Transverse colon (tissue), 4 donors: ENCODE results near the gene TUBB3.

Experiments used
- EP300 ChIP-seq: sonication (generic); formaldehyde crosslinking; IDR thresholded peaks from one replicate; pipeline ENCODE4 v1.6.1; 2017; ENCODE audit warnings: antibody characterized with exemption, low read depth
- POLR2A ChIP-seq: fragments of 450-650 bp; IDR thresholded peaks from one replicate; pipeline ENCODE4 v1.6.1; 2016; ENCODE audit warnings: antibody characterized with exemption, mild to moderate bottlenecking, moderate library complexity
- POLR2AphosphoS5 ChIP-seq, 3 donors: sonication (generic); formaldehyde crosslinking; IDR thresholded peaks; one replicate each; pipeline ENCODE4 v1.6.1; 2016; ENCODE audit warnings: antibody characterized with exemption in 3 of 3
- TF ChIP-seq, protein P1 (sequence below), 5 experiments: fragments of 200-600 bp in 3 of 5; fragments of 450-650 bp in 2 of 5; sonication (generic) in 3 of 5; IDR thresholded peaks; 1 replicate in 2 of 5; 2 replicates in 3 of 5; pipeline ENCODE4 v1.5.1; 2016 to 2017; ENCODE audit warnings: antibody characterized with exemption in 5 of 5, inconsistent platforms in 3 of 5, mild to moderate bottlenecking in 2 of 5, moderate library complexity in 1 of 5

DNA sequence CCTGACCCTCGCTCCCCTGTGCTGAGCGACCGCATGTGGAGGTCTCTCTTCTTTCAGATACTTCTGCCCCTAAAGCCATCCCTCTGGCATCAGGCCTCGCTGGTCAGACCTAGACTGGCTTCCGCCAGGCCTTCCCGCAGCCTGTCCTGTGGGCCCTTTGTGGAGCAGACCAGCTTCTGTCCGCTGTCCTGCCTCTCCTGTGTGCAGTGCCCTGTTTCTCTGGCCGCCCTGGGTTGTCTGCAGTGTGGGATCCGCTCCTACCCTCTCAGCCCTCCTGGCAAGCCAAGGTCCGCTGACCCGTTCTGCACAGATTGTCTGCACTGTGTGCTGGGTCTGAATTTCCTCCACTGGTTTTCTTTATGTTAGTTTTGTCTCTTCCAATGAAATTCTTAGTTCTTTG lies 25.9 kb upstream of the TUBB3 start:
- TF ChIP-seq, protein P1, sequence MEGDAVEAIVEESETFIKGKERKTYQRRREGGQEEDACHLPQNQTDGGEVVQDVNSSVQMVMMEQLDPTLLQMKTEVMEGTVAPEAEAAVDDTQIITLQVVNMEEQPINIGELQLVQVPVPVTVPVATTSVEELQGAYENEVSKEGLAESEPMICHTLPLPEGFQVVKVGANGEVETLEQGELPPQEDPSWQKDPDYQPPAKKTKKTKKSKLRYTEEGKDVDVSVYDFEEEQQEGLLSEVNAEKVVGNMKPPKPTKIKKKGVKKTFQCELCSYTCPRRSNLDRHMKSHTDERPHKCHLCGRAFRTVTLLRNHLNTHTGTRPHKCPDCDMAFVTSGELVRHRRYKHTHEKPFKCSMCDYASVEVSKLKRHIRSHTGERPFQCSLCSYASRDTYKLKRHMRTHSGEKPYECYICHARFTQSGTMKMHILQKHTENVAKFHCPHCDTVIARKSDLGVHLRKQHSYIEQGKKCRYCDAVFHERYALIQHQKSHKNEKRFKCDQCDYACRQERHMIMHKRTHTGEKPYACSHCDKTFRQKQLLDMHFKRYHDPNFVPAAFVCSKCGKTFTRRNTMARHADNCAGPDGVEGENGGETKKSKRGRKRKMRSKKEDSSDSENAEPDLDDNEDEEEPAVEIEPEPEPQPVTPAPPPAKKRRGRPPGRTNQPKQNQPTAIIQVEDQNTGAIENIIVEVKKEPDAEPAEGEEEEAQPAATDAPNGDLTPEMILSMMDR (IDR thresholded peaks at IDR 0.05), result no peak
- TF ChIP-seq EP300 (no peak), POLR2AphosphoS5 (IDR thresholded peaks at IDR 0.05) (no peak), POLR2A (no peak)
